WTC11 (cell line): ENCODE results near the gene AKIRIN2. TPM values are rescaled to one million over a fixed set of nuclear protein-coding genes. Genes with fewer than 3 reads are reported as not detected.
"Not testable (repeated sequence)": the region's sequence is repeated elsewhere in the genome, so short reads cannot be mapped to it uniquely, and the experiment has no call there.

Experiments
- ATAC-seq: fragments of 200-7000 bp; cut with Tn5 transposase; 2 replicates; pipeline ENCODE4 v1.10.0; 2021; ENCODE audit warnings: mild to moderate bottlenecking, moderate library complexity
- CTCF ChIA-PET: fragments of 300-600 bp; sonication (Branson Sonifier 250); formaldehyde crosslinking; loops from one replicate; lab custom pipeline; 2021; ENCODE audit warnings: antibody characterized with exemption; lab: Charles Lee
- POLR2A ChIA-PET: fragments of 350-600 bp; sonication (Branson Sonifier 250); formaldehyde crosslinking; loops from one replicate; lab custom pipeline; 2021; ENCODE audit warnings: antibody characterized with exemption; lab: Charles Lee
- DNase-seq: peaks from one replicate; pipeline ENCODE4 v3.0.0; 2021; ENCODE audit warnings: low spot score
- H3K27ac Mint-ChIP-seq: 2 replicates; pipeline ENCODE4 v1.8.0; 2021; ENCODE audit warnings: mixed read lengths
- H3K27me3 Mint-ChIP-seq: 2 replicates; pipeline ENCODE4 v1.8.0; 2021; ENCODE audit warnings: low read depth, mild to moderate bottlenecking, moderate library complexity, mixed read lengths
- H3K36me3 Mint-ChIP-seq: 2 replicates; pipeline ENCODE4 v1.8.0; 2021; ENCODE audit warnings: mixed read lengths
- H3K4me1 Mint-ChIP-seq: 2 replicates; pipeline ENCODE4 v1.8.0; 2022; ENCODE audit warnings: mixed read lengths
- H3K4me3 Mint-ChIP-seq: 2 replicates; pipeline ENCODE4 v1.8.0; 2021; ENCODE audit warnings: mild to moderate bottlenecking, moderate library complexity, mixed read lengths
- H3K9me3 Mint-ChIP-seq: 2 replicates; pipeline ENCODE4 v1.8.0; 2021; ENCODE audit warnings: mixed read lengths
- ARID4B ChIP-seq: sonication (generic); formaldehyde crosslinking; IDR thresholded peaks from 2 replicates; pipeline ENCODE4 v1.8.0; 2023; ENCODE audit warnings: missing genetic modification reagents, mild to moderate bottlenecking, borderline replicate concordance
- CREM ChIP-seq: sonication (generic); formaldehyde crosslinking; IDR thresholded peaks from 2 replicates; pipeline ENCODE4 v1.8.1; 2022; ENCODE audit warnings: mild to moderate bottlenecking, missing genetic modification reagents, moderate library complexity
- E2F1 ChIP-seq: sonication (generic); formaldehyde crosslinking; IDR thresholded peaks from 2 replicates; pipeline ENCODE4 v1.8.0; 2022; ENCODE audit warnings: mild to moderate bottlenecking, missing genetic modification reagents
- FOXP4 ChIP-seq: sonication (generic); formaldehyde crosslinking; IDR thresholded peaks from 2 replicates; pipeline ENCODE4 v1.8.0; 2022; ENCODE audit warnings: mild to moderate bottlenecking, missing genetic modification reagents
- GRHL2 ChIP-seq: fragments of 250-450 bp; sonication (Bioruptor Pico); IDR thresholded peaks from 2 replicates; pipeline ENCODE4 v1.8.0; 2022; ENCODE audit warnings: mild to moderate bottlenecking, moderate library complexity; ENCODE audit not compliant: insufficient replicate concordance, severe bottlenecking
- MAX ChIP-seq: sonication (generic); formaldehyde crosslinking; IDR thresholded peaks from 2 replicates; pipeline ENCODE4 v1.8.0; 2022; ENCODE audit warnings: mild to moderate bottlenecking, missing genetic modification reagents
- MYBL2 ChIP-seq: sonication (generic); formaldehyde crosslinking; IDR thresholded peaks from 2 replicates; pipeline ENCODE4 v1.8.1; 2023; ENCODE audit warnings: mild to moderate bottlenecking, moderate library complexity, missing genetic modification reagents
- NFATC4 ChIP-seq: fragments of 250-450 bp; sonication (Bioruptor Pico); IDR thresholded peaks from 2 replicates; pipeline ENCODE4 v1.9.0; 2021; ENCODE audit warnings: mild to moderate bottlenecking
- PRDM15 ChIP-seq: sonication (generic); formaldehyde crosslinking; IDR thresholded peaks from 2 replicates; pipeline ENCODE4 v1.8.0; 2022; ENCODE audit warnings: missing genetic modification reagents
- SMAD3 ChIP-seq: sonication (generic); formaldehyde crosslinking; IDR thresholded peaks from 2 replicates; pipeline ENCODE4 v1.8.0; 2022; ENCODE audit warnings: missing genetic modification reagents, mild to moderate bottlenecking, borderline replicate concordance
- SOX15 ChIP-seq: fragments of 250-450 bp; sonication (Bioruptor Pico); IDR thresholded peaks from 2 replicates; pipeline ENCODE4 v1.9.0; 2021; ENCODE audit warnings: mild to moderate bottlenecking
- TCF7 ChIP-seq: sonication (generic); formaldehyde crosslinking; IDR thresholded peaks from 2 replicates; pipeline ENCODE4 v1.8.0; 2022; ENCODE audit warnings: mild to moderate bottlenecking, low read depth, missing genetic modification reagents, moderate library complexity
- USF1 ChIP-seq: sonication (generic); formaldehyde crosslinking; IDR thresholded peaks from 2 replicates; pipeline ENCODE4 v1.8.0; 2022; ENCODE audit warnings: mild to moderate bottlenecking, missing genetic modification reagents
- USF2 ChIP-seq: sonication (generic); formaldehyde crosslinking; IDR thresholded peaks from 2 replicates; pipeline ENCODE4 v1.8.1; 2023; ENCODE audit warnings: mild to moderate bottlenecking, missing genetic modification reagents, moderate library complexity
- ZBTB21 ChIP-seq: sonication (generic); formaldehyde crosslinking; IDR thresholded peaks from 2 replicates; pipeline ENCODE4 v1.8.1; 2023; ENCODE audit warnings: mild to moderate bottlenecking, missing genetic modification reagents, borderline replicate concordance
- ZBTB43 ChIP-seq: sonication (generic); formaldehyde crosslinking; IDR thresholded peaks from 2 replicates; pipeline ENCODE4 v1.8.1; 2023; ENCODE audit warnings: mild to moderate bottlenecking, missing genetic modification reagents
- total RNA-seq: library from RNA; stranded (reverse); gene quantifications from 3 replicates; pipeline ENCODE4 v1.2.3, GENCODE V29; 2021

Gene AKIRIN2
- total RNA-seq, 1 experiment from 2014 or later: 90.2 TPM

- no peak for ATAC-seq
- no peak for TF ChIP-seq CREM (CRISPR knock-in tag)
- TF ChIP-seq ZBTB43 (CRISPR knock-in tag): no peak
- no peak for TF ChIP-seq MAX (CRISPR knock-in tag)
- no peak for TF ChIP-seq MYBL2 (CRISPR knock-in tag)
- no peak for TF ChIP-seq ZBTB21 (CRISPR knock-in tag)
- no peak for TF ChIP-seq USF1 (CRISPR knock-in tag)
- TF ChIP-seq FOXP4 (CRISPR knock-in tag): no peak
- TF ChIP-seq GRHL2 (CRISPR knock-in tag): no peak
- no peak for TF ChIP-seq PRDM15 (CRISPR knock-in tag)
- TF ChIP-seq SOX15 (CRISPR knock-in tag): no peak
- no peak for TF ChIP-seq SMAD3 (CRISPR knock-in tag)
- TF ChIP-seq USF2 (CRISPR knock-in tag): no peak
- TF ChIP-seq ARID4B (CRISPR knock-in tag): no peak
- TF ChIP-seq NFATC4 (CRISPR knock-in tag): no peak
- no peak for TF ChIP-seq E2F1 (CRISPR knock-in tag)
- TF ChIP-seq TCF7: no peak
- no peak for DNase-seq
- H3K4me1 Mint-ChIP-seq: peaks cover 14% of the 10 kb centered on the region
- no peak overlapping the region for H3K27ac Mint-ChIP-seq
- no peak overlapping the region for H3K4me3 Mint-ChIP-seq
- H3K27me3 Mint-ChIP-seq: no peaks in the 10 kb centered on the region
- ChIA-PET POLR2A (interaction anchor here (0.7 kb wide), 1 partner anchor 174 kb away, joined by 5 read pairs; no protein-coding TSS in a partner anchor), CTCF (no interaction called here)
- no peaks in the 10 kb centered on the region for H3K36me3 Mint-ChIP-seq
- peaks cover 6% of the 10 kb centered on the region for H3K9me3 Mint-ChIP-seq
Measured at GRCh38 chr6:87710090-87710489, 8.1 kb upstream of the AKIRIN2 start.

- ATAC-seq, H3K36me3 Mint-ChIP-seq, H3K27ac Mint-ChIP-seq, CTCF ChIA-PET, H3K4me3 Mint-ChIP-seq, H3K27me3 Mint-ChIP-seq, H3K9me3 Mint-ChIP-seq, DNase-seq, H3K4me1 Mint-ChIP-seq, POLR2A ChIA-PET: not testable (repeated sequence)
Measured at GRCh38 chr6:87708581-87709427, 6.8 kb upstream of the AKIRIN2 start.
